Liver (tissue), 9 donors: ENCODE measurements around the gene MKNK1. TPM values are rescaled to one million over a fixed set of nuclear protein-coding genes. Genes with fewer than 3 reads are reported as not detected.

Experiments used
- DNase-seq: peaks from one replicate; pipeline ENCODE4 v3.0.0-alpha.2; 2017; ENCODE audit warnings: low spot score
- H3K27ac ChIP-seq, 2 donors: one replicate each; pipeline ENCODE4 v1.7.0; 2013; ENCODE audit warnings: inconsistent platforms in 2 of 2, low read length in 2 of 2, control low read depth in 1 of 2, low read depth in 1 of 2, mild to moderate bottlenecking in 1 of 2
- H3K27me3 ChIP-seq, 4 donors: one replicate each; pipeline versions ENCODE4 v1.6.1 to v1.7.0; 2013; ENCODE audit warnings: low read length in 3 of 4, inconsistent platforms in 1 of 4, mild to moderate bottlenecking in 1 of 4, moderate library complexity in 1 of 4; ENCODE audit not compliant: control insufficient read depth in 4 of 4, insufficient read depth in 4 of 4
- H3K36me3 ChIP-seq, 4 donors: one replicate each; pipeline versions ENCODE4 v1.6.1 to v1.7.0; 2013; ENCODE audit warnings: low read length in 3 of 4, mild to moderate bottlenecking in 3 of 4, low read depth in 1 of 4, moderate library complexity in 1 of 4; ENCODE audit not compliant: control insufficient read depth in 4 of 4, insufficient read depth in 3 of 4
- H3K4me1 ChIP-seq, 4 donors: one replicate each; pipeline versions ENCODE4 v1.6.1 to v1.7.0; 2013; ENCODE audit warnings: low read length in 3 of 4, mild to moderate bottlenecking in 3 of 4, moderate library complexity in 1 of 4; ENCODE audit not compliant: control insufficient read depth in 4 of 4, insufficient read depth in 4 of 4
- H3K4me3 ChIP-seq, 3 donors: one replicate each; pipeline versions ENCODE4 v1.6.1 to v1.7.0; 2013; ENCODE audit warnings: low read length in 3 of 3, control low read depth in 1 of 3, low read depth in 1 of 3, mild to moderate bottlenecking in 1 of 3
- H3K9ac ChIP-seq, 2 donors: one replicate each; pipeline ENCODE4 v1.7.0; 2013; ENCODE audit warnings: low read length in 2 of 2, mild to moderate bottlenecking in 2 of 2, moderate library complexity in 2 of 2, control low read depth in 1 of 2, low read depth in 1 of 2
- H3K9me3 ChIP-seq, 4 donors: one replicate each; pipeline versions ENCODE4 v1.6.1 to v1.7.0; 2013; ENCODE audit warnings: low read length in 3 of 4; ENCODE audit not compliant: control insufficient read depth in 4 of 4
- FOXA1 ChIP-seq: IDR thresholded peaks from 2 replicates; pipeline ENCODE4 v1.6.1; 2016; ENCODE audit warnings: antibody characterized with exemption
- FOXA2 ChIP-seq: IDR thresholded peaks from 2 replicates; pipeline ENCODE4 v1.6.1; 2016; ENCODE audit warnings: antibody characterized with exemption
- HNF4A ChIP-seq, 2 donors: conservative IDR thresholded peaks; 2 replicates each; pipeline ENCODE4 v1.6.1; 2016; ENCODE audit warnings: antibody characterized with exemption in 2 of 2, mild to moderate bottlenecking in 2 of 2
- HNF4G ChIP-seq: IDR thresholded peaks from 2 replicates; pipeline ENCODE4 v1.6.1; 2016; ENCODE audit warnings: antibody characterized with exemption
- JUND ChIP-seq, 2 donors: IDR thresholded peaks; 2 replicates each; pipeline ENCODE4 v1.6.1; 2016; ENCODE audit warnings: antibody characterized with exemption in 2 of 2
- MAX ChIP-seq: IDR thresholded peaks from 2 replicates; pipeline ENCODE4 v1.6.1; 2016; ENCODE audit warnings: antibody characterized with exemption
- NR2F2 ChIP-seq: IDR thresholded peaks from 2 replicates; pipeline ENCODE4 v1.6.1; 2016; ENCODE audit warnings: antibody characterized with exemption
- RAD21 ChIP-seq, 2 donors: IDR thresholded peaks; 2 replicates each; pipeline ENCODE4 v1.6.1; 2016; ENCODE audit warnings: antibody characterized with exemption in 2 of 2, mild to moderate bottlenecking in 2 of 2
- REST ChIP-seq: IDR thresholded peaks from 2 replicates; pipeline ENCODE4 v1.6.1; 2016; ENCODE audit warnings: antibody characterized with exemption, mild to moderate bottlenecking
- RXRA ChIP-seq, 2 donors: IDR thresholded peaks; 2 replicates each; pipeline ENCODE4 v1.6.1; 2017 to 2018; ENCODE audit warnings: antibody characterized with exemption in 2 of 2, mild to moderate bottlenecking in 1 of 2
- SP1 ChIP-seq: IDR thresholded peaks from 2 replicates; pipeline ENCODE4 v1.6.1; 2018; ENCODE audit warnings: antibody characterized with exemption, mild to moderate bottlenecking
- TAF1 ChIP-seq: conservative IDR thresholded peaks from 2 replicates; pipeline ENCODE4 v1.6.1; 2016; ENCODE audit warnings: antibody characterized with exemption, mild to moderate bottlenecking
- ZBTB33 ChIP-seq: IDR thresholded peaks from 2 replicates; pipeline ENCODE4 v1.6.1; 2016; ENCODE audit warnings: antibody characterized with exemption
- whole genome bisulfite sequencing: extraction: QIAGEN DNeasy Blood & Tissue Kit; methylation state at CpG from one replicate; pipeline ENCODE4 v1.1.7; 2013; 5-methylcytosine and 5-hydroxymethylcytosine counted together
- polyA plus RNA-seq, 2 donors: library from polyadenylated mRNA; stranded (reverse) in 1 of 2; unstranded in 1 of 2; fragments of 200-250 nt in 1 of 2; fragments of >200 nt in 1 of 2; fragmentation: Nextera tagmentation in 1 of 2; extraction: Ambion mirVana in 1 of 2; gene quantifications; one replicate each; pipeline versions ENCODE4 v1.2.1 to v1.2.3, GENCODE V29; 2013 to 2015
- total RNA-seq, 2 donors: library from RNA; depleted of rRNA; stranded (reverse); fragments of >200 nt; gene quantifications; one replicate each; pipeline ENCODE4 v1.2.3, GENCODE V29; 2014
- TF ChIP-seq, protein P1 (sequence below): IDR thresholded peaks from 2 replicates; pipeline ENCODE4 v1.6.1; 2016; ENCODE audit warnings: antibody characterized with exemption
- TF ChIP-seq, protein P2 (sequence below): fragments of 150-350 bp; IDR thresholded peaks from 2 replicates; pipeline ENCODE4 v1.5.1; 2017; ENCODE audit warnings: improper control_type of control experiment, low read depth, low read length; ENCODE audit not compliant: missing input control
- donor health status: healthy.
- donor health status: healthy.
- donor health status: healthy.
- donor health status: healthy.
- donor health status: healthy.

Gene MKNK1
- total and polyA plus RNA-seq, 4 donors = 10.2 to 30.8 (median 18.3) TPM

DNA sequence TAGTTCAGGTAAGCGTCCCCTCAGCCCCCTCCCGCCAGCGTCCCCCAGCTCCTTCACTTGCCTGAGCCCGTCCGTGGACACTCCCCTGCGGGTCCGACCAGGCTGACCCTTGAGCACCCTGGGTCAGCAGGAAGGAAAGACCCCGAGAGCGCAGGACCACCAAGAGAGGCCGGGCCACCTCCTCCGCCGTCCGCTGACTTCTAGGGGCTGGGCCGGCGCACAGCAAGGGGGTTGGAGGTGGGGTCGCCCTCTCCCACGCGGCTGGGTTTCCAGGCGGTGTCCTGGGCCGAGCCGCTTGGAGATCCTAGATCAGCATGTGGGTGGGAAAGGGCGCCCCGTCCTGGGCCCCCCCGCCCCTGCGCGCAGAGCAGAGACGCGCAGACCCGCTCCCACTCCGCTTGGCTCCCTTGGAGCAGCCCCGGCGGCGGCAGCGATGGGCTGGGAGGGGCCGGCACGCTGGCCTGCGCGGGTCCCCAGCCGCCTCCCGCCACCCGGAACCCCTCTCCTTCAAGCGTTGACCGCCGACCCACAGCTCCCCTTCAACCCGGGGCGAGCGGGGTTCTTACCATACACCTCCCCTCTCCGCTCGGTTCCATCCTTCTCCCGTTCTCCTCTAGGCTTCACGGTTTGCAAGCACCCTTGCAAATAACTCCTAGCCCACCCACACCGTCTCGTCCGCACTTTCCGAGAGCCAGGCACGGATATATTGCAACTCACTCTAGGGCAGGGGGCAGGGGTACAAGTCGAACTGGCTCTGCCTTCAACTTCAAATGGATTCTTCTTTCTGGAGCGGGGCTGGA is 60.1 kb downstream of the MKNK1 start:
- WGBS = 8% methylated on average over 58 of the region's 58 CpGs
- Histone ChIP-seq H3K9ac (no peak overlapping the region), H3K4me1 (peaks cover 0 to 2% (median 0%) of the 10 kb centered on the region in 4 donors), H3K4me3 (no peak overlapping the region), H3K27ac (no peak overlapping the region), H3K9me3 (no peaks in the 10 kb centered on the region), H3K36me3 (no peaks in the 10 kb centered on the region), H3K27me3 (peaks cover 0 to 4% (median 1%) of the 10 kb centered on the region in 4 donors)
- TF ChIP-seq REST (no peak), SP1 (no peak), HNF4G (no peak), FOXA2 (no peak), JUND (IDR thresholded peaks at IDR 0.05) (no peak), RAD21 (IDR thresholded peaks at IDR 0.05) (no peak), RXRA (IDR thresholded peaks at IDR 0.05) (no peak), HNF4A (conservative IDR thresholded peaks at IDR 0.05) (no peak), MAX (no peak), FOXA1 (no peak), TAF1 (no peak)
- TF ChIP-seq, protein P1, sequence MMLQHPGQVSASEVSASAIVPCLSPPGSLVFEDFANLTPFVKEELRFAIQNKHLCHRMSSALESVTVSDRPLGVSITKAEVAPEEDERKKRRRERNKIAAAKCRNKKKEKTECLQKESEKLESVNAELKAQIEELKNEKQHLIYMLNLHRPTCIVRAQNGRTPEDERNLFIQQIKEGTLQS = no peak
- TF ChIP-seq, protein P2, sequence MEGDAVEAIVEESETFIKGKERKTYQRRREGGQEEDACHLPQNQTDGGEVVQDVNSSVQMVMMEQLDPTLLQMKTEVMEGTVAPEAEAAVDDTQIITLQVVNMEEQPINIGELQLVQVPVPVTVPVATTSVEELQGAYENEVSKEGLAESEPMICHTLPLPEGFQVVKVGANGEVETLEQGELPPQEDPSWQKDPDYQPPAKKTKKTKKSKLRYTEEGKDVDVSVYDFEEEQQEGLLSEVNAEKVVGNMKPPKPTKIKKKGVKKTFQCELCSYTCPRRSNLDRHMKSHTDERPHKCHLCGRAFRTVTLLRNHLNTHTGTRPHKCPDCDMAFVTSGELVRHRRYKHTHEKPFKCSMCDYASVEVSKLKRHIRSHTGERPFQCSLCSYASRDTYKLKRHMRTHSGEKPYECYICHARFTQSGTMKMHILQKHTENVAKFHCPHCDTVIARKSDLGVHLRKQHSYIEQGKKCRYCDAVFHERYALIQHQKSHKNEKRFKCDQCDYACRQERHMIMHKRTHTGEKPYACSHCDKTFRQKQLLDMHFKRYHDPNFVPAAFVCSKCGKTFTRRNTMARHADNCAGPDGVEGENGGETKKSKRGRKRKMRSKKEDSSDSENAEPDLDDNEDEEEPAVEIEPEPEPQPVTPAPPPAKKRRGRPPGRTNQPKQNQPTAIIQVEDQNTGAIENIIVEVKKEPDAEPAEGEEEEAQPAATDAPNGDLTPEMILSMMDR = no peak
- DNase-seq = no peak

GRCh38 chr1:46543382-46543760 is 60.7 kb downstream of the MKNK1 start:
- Histone ChIP-seq H3K4me1 (peaks cover 0 to 2% (median 0%) of the 10 kb centered on the region in 4 donors), H3K9ac (no peak overlapping the region), H3K36me3 (no peaks in the 10 kb centered on the region), H3K4me3 (no peak overlapping the region), H3K27me3 (peaks cover 0 to 4% (median 1%) of the 10 kb centered on the region in 4 donors), H3K27ac (no peak overlapping the region), H3K9me3 (no peaks in the 10 kb centered on the region)
- WGBS = 38% methylated on average over 7 of the region's 7 CpGs
- DNase-seq = no peak
- TF ChIP-seq NR2F2 (no peak), HNF4A (conservative IDR thresholded peaks at IDR 0.05) (no peak), REST (no peak), RXRA (IDR thresholded peaks at IDR 0.05) (no peak), MAX (no peak), RAD21 (IDR thresholded peaks at IDR 0.05) (no peak), ZBTB33 (no peak)
